Umbilical cord (tissue), 2 donors: ENCODE results near the gene ADCY9. TPM values are rescaled to one million over a fixed set of nuclear protein-coding genes. Genes with fewer than 3 reads are reported as not detected.

Experiments
- DNase-seq: peaks from one replicate; pipeline ENCODE4 v3.0.0-alpha.2; 2015; ENCODE audit warnings: low spot score
- total RNA-seq: library from RNA; depleted of rRNA; stranded (reverse); fragments of >200 nt; gene quantifications from one replicate; pipeline ENCODE4 v1.2.3, GENCODE V29; 2014; ENCODE audit warnings: low replicate concordance; ENCODE audit not compliant: insufficient read depth

ADCY9 gene
- total RNA-seq, 1 donor from 2014 or later: 19.0 TPM

- no peak for DNase-seq
These were observed 7.5 kb upstream of the ADCY9 start for GRCh38 chr16:4123616-4124300.

- no peak for DNase-seq
These were observed 3.9 kb upstream of the ADCY9 start for GRCh38 chr16:4120176-4120575.

GRCh38 chr16:4117250-4117578 is 972 bp upstream of the ADCY9 start:
- no peak for DNase-seq

GRCh38 chr16:4115949-4116318 is 308 bp downstream of the ADCY9 start:
- DNase-seq: no peak

GRCh38 chr16:4115209-4115948 is 863 bp downstream of the ADCY9 start:
- DNase-seq: peak; percentile 66

GRCh38 chr16:4114257-4115208 is 1.7 kb downstream of the ADCY9 start:
- no peak for DNase-seq

GRCh38 chr16:4113358-4114256 is 2.6 kb downstream of the ADCY9 start:
- DNase-seq: no peak

- DNase-seq: peak; percentile 45
These were observed 4.2 kb downstream of the ADCY9 start for GRCh38 chr16:4111748-4112696.

- DNase-seq: no peak
These were observed 5.6 kb downstream of the ADCY9 start for GRCh38 chr16:4110680-4111079.

- no peak for DNase-seq
These were observed 6.2 kb downstream of the ADCY9 start for GRCh38 chr16:4110065-4110464.

GRCh38 chr16:4109250-4109736 is 6.9 kb downstream of the ADCY9 start:
- DNase-seq: no peak

GRCh38 chr16:4106516-4106915 is 9.7 kb downstream of the ADCY9 start:
- no peak for DNase-seq

- DNase-seq: no peak
These were observed 10.4 kb downstream of the ADCY9 start for GRCh38 chr16:4105848-4106247.

GRCh38 chr16:4103745-4104144 is 12.5 kb downstream of the ADCY9 start:
- no peak for DNase-seq

- no peak for DNase-seq
These were observed 14.6 kb downstream of the ADCY9 start for GRCh38 chr16:4101421-4102219.

GRCh38 chr16:4098501-4098900 is 17.7 kb downstream of the ADCY9 start:
- peak; percentile 47 for DNase-seq

GRCh38 chr16:4097826-4098240 is 18.4 kb downstream of the ADCY9 start:
- peak; percentile 47 for DNase-seq

- no peak for DNase-seq
These were observed 19.7 kb downstream of the ADCY9 start for GRCh38 chr16:4096509-4096908.
